NCI-H446 (cell line): Measurements from ENCODE around the gene DLGAP5.

Experiments
- DNase-seq, 2 experiments: peaks; one replicate each; lab custom pipeline; 2025; lab: John Stamatoyannopoulos, UW

The DLGAP5 gene

GRCh38 chr14:55129086-55129427 lies 62.3 kb downstream of the DLGAP5 start, which contains the start of gene LGALS3:
Gene LGALS3, plus strand, starts transcription at chr14:55129252. Its CDS starts 8,122 bp downstream, at chr14:55137374.
- no peak for DNase-seq

- no peak for DNase-seq
Measured at GRCh38 chr14:55128386-55129085, 62.8 kb downstream of the DLGAP5 start.

GRCh38 chr14:55127460-55127951 lies 63.9 kb downstream of the DLGAP5 start:
- DNase-seq, result no peak

GRCh38 chr14:55126932-55127459 lies 64.4 kb downstream of the DLGAP5 start:
- DNase-seq, result no peak

GRCh38 chr14:55126034-55126433 lies 65.4 kb downstream of the DLGAP5 start:
- DNase-seq, result no peak

- DNase-seq, result no peak
Measured at GRCh38 chr14:55125403-55125802, 66.0 kb downstream of the DLGAP5 start.

GRCh38 chr14:55124774-55125386 lies 66.5 kb downstream of the DLGAP5 start:
- no peak for DNase-seq

- DNase-seq, result no peak
Measured at GRCh38 chr14:55123852-55124639, 67.3 kb downstream of the DLGAP5 start.

GRCh38 chr14:55123101-55123500 lies 68.3 kb downstream of the DLGAP5 start:
- DNase-seq, result no peak

- peak in 1 of 2 experiments; percentile 11 for DNase-seq
Measured at GRCh38 chr14:55122440-55122986, 68.9 kb downstream of the DLGAP5 start.

- no peak for DNase-seq
Measured at GRCh38 chr14:55121628-55122439, 69.6 kb downstream of the DLGAP5 start.

- no peak for DNase-seq
Measured at GRCh38 chr14:55120571-55121495, 70.6 kb downstream of the DLGAP5 start.

GRCh38 chr14:55118761-55119160 lies 72.6 kb downstream of the DLGAP5 start:
- DNase-seq, result no peak

GRCh38 chr14:55117803-55118441 lies 73.5 kb downstream of the DLGAP5 start:
- no peak for DNase-seq

GRCh38 chr14:55116246-55117030 lies 74.9 kb downstream of the DLGAP5 start:
- no peak for DNase-seq

- DNase-seq, result no peak
Measured at GRCh38 chr14:55115861-55116245, 75.5 kb downstream of the DLGAP5 start.

- no peak for DNase-seq
Measured at GRCh38 chr14:55115460-55115859, 75.9 kb downstream of the DLGAP5 start.

GRCh38 chr14:55114720-55115119 lies 76.7 kb downstream of the DLGAP5 start:
- no peak for DNase-seq
